ENCODE results near the gene NR1D1.
"Not testable (repeated sequence)": the region's sequence is repeated elsewhere in the genome, so short reads cannot be mapped to it uniquely, and the experiment has no call there.

NR1D1 gene

DNA sequence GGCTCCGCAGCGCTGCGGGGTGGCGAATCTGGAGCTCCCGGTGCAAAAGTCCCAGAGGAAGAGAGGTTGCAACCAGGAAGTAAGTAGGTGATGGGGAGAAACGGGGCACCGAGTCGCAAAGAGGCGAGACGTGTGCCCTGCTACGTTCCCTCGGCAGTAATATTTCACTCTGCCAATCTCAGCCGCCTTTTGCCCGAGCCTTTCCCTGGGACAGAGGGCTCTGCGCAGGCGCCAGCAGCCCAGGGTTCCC is at the start of gene NR1D1:
Gene NR1D1 (minus strand): TSS at position 171 of the 250 bp plus-strand sequence. CDS start 495 bp downstream, outside the sequence.
- TF ChIP-seq, protein P1, sequence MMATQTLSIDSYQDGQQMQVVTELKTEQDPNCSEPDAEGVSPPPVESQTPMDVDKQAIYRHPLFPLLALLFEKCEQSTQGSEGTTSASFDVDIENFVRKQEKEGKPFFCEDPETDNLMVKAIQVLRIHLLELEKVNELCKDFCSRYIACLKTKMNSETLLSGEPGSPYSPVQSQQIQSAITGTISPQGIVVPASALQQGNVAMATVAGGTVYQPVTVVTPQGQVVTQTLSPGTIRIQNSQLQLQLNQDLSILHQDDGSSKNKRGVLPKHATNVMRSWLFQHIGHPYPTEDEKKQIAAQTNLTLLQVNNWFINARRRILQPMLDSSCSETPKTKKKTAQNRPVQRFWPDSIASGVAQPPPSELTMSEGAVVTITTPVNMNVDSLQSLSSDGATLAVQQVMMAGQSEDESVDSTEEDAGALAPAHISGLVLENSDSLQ (IDR thresholded peaks at IDR 0.05) = peak; percentile 61
- TF ChIP-seq SUZ12 (IDR thresholded peaks at IDR 0.05) (no peak), TARDBP (IDR thresholded peaks at IDR 0.05) (no peak), FOXK2 (IDR thresholded peaks at IDR 0.05) (no peak), ZNF384 (IDR thresholded peaks at IDR 0.05) (no peak), BHLHE40 (IDR thresholded peaks at IDR 0.05; ENCODE audit: borderline replicate concordance) (no peak), HDGF (IDR thresholded peaks at IDR 0.05; ENCODE audit: borderline replicate concordance) (no peak)
- DNase-seq (ENCODE audit: extremely low spot score) = no peak
- POLR2A ChIA-PET = interaction anchor here (0.6 to 6.7 kb wide), 15 partner anchors 10 to 88 kb away, joined by 3 to 95 read pairs (median 4); partner anchors contain the start of genes CASC3 and MED24
- CTCF ChIA-PET = interaction anchor here (0.8 to 4.0 kb wide), 11 partner anchors 10 to 87 kb away, joined by 3 to 19 read pairs (median 3); partner anchors contain the start of gene MED24

DNA sequence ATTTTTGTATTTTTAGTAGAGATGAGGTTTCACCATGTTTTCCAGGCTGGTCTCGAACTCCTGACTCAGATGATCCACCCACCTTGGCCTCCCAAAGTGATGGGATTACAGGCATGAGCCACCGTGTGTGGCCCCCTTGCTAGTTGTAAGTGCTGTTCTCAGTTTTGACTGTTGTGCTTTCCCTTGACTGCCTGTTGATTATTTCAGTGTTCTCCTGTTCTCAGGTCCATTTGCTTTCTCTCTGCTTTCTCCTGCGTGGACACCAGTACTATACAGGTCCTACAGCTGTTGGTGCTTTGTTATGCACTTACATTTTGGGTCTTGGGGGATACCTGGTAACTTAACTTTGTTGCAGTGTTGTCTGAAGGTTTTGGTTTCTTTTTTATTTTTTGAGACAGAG is 48.1 kb upstream of the NR1D1 start:
- TF ChIP-seq BHLHE40 (IDR thresholded peaks at IDR 0.05; ENCODE audit: borderline replicate concordance) = no peak
- no peak for TF ChIP-seq CTBP1 (IDR thresholded peaks at IDR 0.05; ENCODE audit: borderline replicate concordance)
- no peak for TF ChIP-seq FOXA1 (IDR thresholded peaks at IDR 0.05)
- no peak for TF ChIP-seq LEF1 (IDR thresholded peaks at IDR 0.05; ENCODE audit: borderline replicate concordance)
- TF ChIP-seq, protein P1 (IDR thresholded peaks at IDR 0.05) = no peak
- TF ChIP-seq ZNF384 (IDR thresholded peaks at IDR 0.05) = no peak
- TF ChIP-seq TARDBP (IDR thresholded peaks at IDR 0.05) = no peak
- no peak for TF ChIP-seq ELF4 (IDR thresholded peaks at IDR 0.05)
- no peak for TF ChIP-seq FOXK2 (IDR thresholded peaks at IDR 0.05)
- TF ChIP-seq L3MBTL2 (conservative IDR thresholded peaks at IDR 0.05) = no peak
- TF ChIP-seq FOXM1 (IDR thresholded peaks at IDR 0.05; ENCODE audit: borderline replicate concordance) = no peak
- no peak for TF ChIP-seq HDGF (IDR thresholded peaks at IDR 0.05; ENCODE audit: borderline replicate concordance)
- ChIA-PET POLR2A (interaction anchor here (0.9 to 1.3 kb wide), 2 partner anchors 27 to 49 kb away, joined by 3 read pairs; partner anchors contain the start of gene MSL1), CTCF (interaction anchor here (0.6 to 1.2 kb wide), 2 partner anchors 37 to 275 kb away, joined by 3 to 6 read pairs; no protein-coding TSS in a partner anchor)
- DNase-seq (ENCODE audit: extremely low spot score) = no peak

DNA sequence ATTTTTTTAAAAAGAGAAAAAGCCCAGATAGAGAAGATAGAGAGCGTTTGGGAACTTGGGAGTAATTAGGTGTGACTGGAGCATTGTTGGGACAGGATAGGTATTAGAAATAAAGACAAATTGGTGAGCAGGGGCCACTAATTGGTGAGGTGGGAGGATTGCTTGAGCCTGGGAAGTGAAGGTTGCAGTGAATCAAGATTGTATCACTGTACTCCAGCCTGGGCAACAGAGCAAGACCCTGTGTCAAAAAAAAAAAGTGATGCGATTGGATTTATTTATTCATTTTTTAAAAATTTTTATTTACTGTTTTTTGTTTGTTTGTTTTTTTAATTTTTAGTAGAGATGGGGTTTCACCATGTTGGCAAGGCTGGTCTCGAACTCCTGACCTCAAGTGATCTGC is 45.1 kb upstream of the NR1D1 start:
- POLR2A ChIA-PET = no interaction called here
- no peak for TF ChIP-seq ZNF384 (IDR thresholded peaks at IDR 0.05)
- CTCF ChIA-PET = no interaction called here
- no peak for DNase-seq (ENCODE audit: extremely low spot score)

DNA sequence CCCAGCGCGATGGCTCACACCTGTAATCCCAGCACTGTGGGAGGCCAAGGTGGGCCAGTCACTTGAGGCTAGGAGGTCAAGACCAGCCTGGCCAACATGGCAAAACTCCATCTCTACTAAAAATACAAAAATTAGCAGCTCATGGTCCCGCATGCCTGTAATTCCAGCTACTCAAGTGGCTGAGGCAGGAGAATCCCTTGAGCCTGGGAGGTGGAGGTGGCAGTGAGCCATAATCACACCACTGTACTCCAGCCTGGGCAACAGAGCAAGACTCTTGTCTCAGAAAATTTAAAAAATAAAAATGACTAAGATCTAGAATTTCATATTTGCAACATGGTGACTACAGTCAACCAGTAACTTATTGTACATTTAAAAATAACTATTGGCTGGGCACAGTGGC is 42.8 kb upstream of the NR1D1 start:
- POLR2A ChIA-PET = interaction anchor here (1.5 kb wide), 1 partner anchor 8 kb away, joined by 5 read pairs; no protein-coding TSS in a partner anchor
- CTCF ChIA-PET = interaction anchor here (0.7 kb wide), 1 partner anchor 152 kb away, joined by 3 read pairs; no protein-coding TSS in a partner anchor
- not testable (repeated sequence) for DNase-seq (ENCODE audit: extremely low spot score)

DNA sequence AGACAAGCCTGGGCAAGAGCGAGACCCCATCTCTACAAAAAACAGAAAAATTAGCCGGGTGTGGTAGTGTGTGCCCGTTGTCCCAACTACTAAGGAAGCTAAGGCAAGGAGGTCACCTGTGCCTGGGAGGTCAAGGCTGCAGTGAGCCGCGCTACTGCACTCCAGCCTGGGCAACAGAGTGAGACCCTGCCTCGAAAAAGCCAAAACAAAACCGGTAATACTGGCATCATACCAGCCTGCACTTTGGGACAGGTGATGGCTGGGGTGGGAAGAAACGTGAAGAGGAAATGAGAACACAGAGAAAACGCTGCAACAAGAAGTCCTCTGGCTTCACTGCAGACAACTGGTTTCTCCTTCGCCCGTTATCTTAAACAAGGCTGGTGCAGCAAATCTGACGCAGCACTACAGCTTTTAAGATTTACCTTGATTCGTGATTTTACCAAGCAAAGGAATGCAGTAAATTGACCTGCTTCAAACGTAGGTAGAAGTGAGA is 39.2 kb upstream of the NR1D1 start:
- TF ChIP-seq ZNF384 (IDR thresholded peaks at IDR 0.05) (no peak), LEF1 (IDR thresholded peaks at IDR 0.05; ENCODE audit: borderline replicate concordance) (no peak), FOXM1 (IDR thresholded peaks at IDR 0.05; ENCODE audit: borderline replicate concordance) (no peak), FOXK2 (IDR thresholded peaks at IDR 0.05) (no peak), CTBP1 (IDR thresholded peaks at IDR 0.05; ENCODE audit: borderline replicate concordance) (no peak), L3MBTL2 (conservative IDR thresholded peaks at IDR 0.05) (no peak), ARNT (IDR thresholded peaks at IDR 0.05) (no peak), ELF4 (IDR thresholded peaks at IDR 0.05) (no peak), NFRKB (IDR thresholded peaks at IDR 0.05) (no peak)
- TF ChIP-seq, protein P1 (IDR thresholded peaks at IDR 0.05) = no peak
- DNase-seq (ENCODE audit: extremely low spot score) = no peak
- ChIA-PET CTCF (interaction anchor here (0.6 to 1.4 kb wide), 6 partner anchors 27 to 1997 kb away, joined by 3 to 8 read pairs (median 4); no protein-coding TSS in a partner anchor), POLR2A (interaction anchor here (0.6 to 5.1 kb wide), 24 partner anchors 12 to 202 kb away, joined by 3 to 135 read pairs (median 4); partner anchors contain the start of genes MED24, MSL1, NR1D1 and RAPGEFL1)

DNA sequence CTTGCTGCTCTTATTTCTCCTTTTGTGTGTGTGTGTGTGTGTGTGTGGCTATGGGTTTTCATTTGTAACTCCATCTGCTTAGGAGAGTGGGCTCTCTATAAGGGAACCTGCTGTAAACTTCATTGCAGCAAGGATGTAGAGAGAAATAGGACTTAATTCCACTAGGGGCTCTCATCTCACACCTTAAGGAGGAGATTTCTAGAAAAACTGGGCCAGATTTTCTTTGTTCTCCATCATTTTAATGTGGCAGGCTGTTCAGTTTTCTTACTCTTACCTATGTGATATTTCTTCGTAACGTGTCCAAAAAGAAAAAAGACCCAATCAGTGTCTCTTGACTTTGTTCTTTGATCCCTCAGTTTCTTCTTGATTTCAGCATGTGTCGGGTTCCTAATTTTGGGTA is 35.4 kb upstream of the NR1D1 start:
- POLR2A ChIA-PET = no interaction called here
- TF ChIP-seq ELF4 (IDR thresholded peaks at IDR 0.05) = no peak
- TF ChIP-seq BHLHE40 (IDR thresholded peaks at IDR 0.05; ENCODE audit: borderline replicate concordance) = no peak
- no peak for TF ChIP-seq FOXK2 (IDR thresholded peaks at IDR 0.05)
- TF ChIP-seq ARNT (IDR thresholded peaks at IDR 0.05) = no peak
- TF ChIP-seq SP1 (IDR thresholded peaks at IDR 0.05) = no peak
- TF ChIP-seq TARDBP (IDR thresholded peaks at IDR 0.05) = no peak
- TF ChIP-seq FOXM1 (IDR thresholded peaks at IDR 0.05; ENCODE audit: borderline replicate concordance) = no peak
- no peak for TF ChIP-seq LEF1 (IDR thresholded peaks at IDR 0.05; ENCODE audit: borderline replicate concordance)
- no peak for TF ChIP-seq HDGF (IDR thresholded peaks at IDR 0.05; ENCODE audit: borderline replicate concordance)
- TF ChIP-seq L3MBTL2 (conservative IDR thresholded peaks at IDR 0.05) = no peak
- TF ChIP-seq CTBP1 (IDR thresholded peaks at IDR 0.05; ENCODE audit: borderline replicate concordance) = no peak
- no peak for TF ChIP-seq ZNF384 (IDR thresholded peaks at IDR 0.05)
- no peak for TF ChIP-seq NFRKB (IDR thresholded peaks at IDR 0.05)
- CTCF ChIA-PET = interaction anchor here (2.0 kb wide), 1 partner anchor 23 kb away, joined by 8 read pairs; no protein-coding TSS in a partner anchor

DNA sequence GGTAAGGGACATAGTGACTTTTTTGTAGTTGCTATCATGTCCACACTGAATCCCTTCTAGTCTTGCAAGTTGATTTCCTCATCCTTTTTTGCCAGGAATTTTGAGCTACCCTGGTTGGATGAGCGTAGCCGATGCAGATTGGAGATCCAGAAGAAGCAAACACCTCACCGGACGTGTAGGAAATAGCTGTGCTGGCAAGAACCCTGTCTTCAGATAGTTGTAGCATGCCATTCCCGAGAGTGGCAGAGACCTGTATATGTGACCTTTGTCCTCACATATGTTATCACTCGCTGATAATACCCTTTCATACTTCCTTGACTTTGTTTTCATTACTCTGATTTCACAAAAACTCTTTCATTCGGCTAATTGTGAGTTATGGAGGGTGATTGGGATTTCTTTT is 33.8 kb upstream of the NR1D1 start:
- TF ChIP-seq CTBP1 (IDR thresholded peaks at IDR 0.05; ENCODE audit: borderline replicate concordance) = no peak
- no peak for TF ChIP-seq FOXK2 (IDR thresholded peaks at IDR 0.05)
- TF ChIP-seq BHLHE40 (IDR thresholded peaks at IDR 0.05; ENCODE audit: borderline replicate concordance) = no peak
- TF ChIP-seq ELF4 (IDR thresholded peaks at IDR 0.05) = no peak
- TF ChIP-seq LEF1 (IDR thresholded peaks at IDR 0.05; ENCODE audit: borderline replicate concordance) = no peak
- no peak for TF ChIP-seq SUZ12 (IDR thresholded peaks at IDR 0.05)
- TF ChIP-seq HDGF (IDR thresholded peaks at IDR 0.05; ENCODE audit: borderline replicate concordance) = no peak
- no peak for TF ChIP-seq ARNT (IDR thresholded peaks at IDR 0.05)
- no peak for TF ChIP-seq FOXM1 (IDR thresholded peaks at IDR 0.05; ENCODE audit: borderline replicate concordance)
- TF ChIP-seq NFRKB (IDR thresholded peaks at IDR 0.05) = no peak
- TF ChIP-seq, protein P1 (IDR thresholded peaks at IDR 0.05) = no peak
- no peak for TF ChIP-seq ZNF384 (IDR thresholded peaks at IDR 0.05)
- no peak for TF ChIP-seq L3MBTL2 (conservative IDR thresholded peaks at IDR 0.05)
- CTCF ChIA-PET = interaction anchor here (2.0 kb wide), 1 partner anchor 22 kb away, joined by 8 read pairs; no protein-coding TSS in a partner anchor
- POLR2A ChIA-PET = interaction anchor here (0.6 to 3.1 kb wide), 3 partner anchors 21 to 1445 kb away, joined by 3 to 15 read pairs (median 3); partner anchors contain the start of gene NR1D1
- no peak for DNase-seq (ENCODE audit: extremely low spot score)

More for the DNA sequence above, 35.4 kb upstream of the NR1D1 start:
- no peak for DNase-seq (ENCODE audit: extremely low spot score)
